ENCODE measurements around the gene SLC6A3. TPM values are rescaled to one million over a fixed set of nuclear protein-coding genes. Genes with fewer than 3 reads are reported as not detected.

SLC6A3 gene
- not detected in 2 replicates for total RNA-seq

DNA sequence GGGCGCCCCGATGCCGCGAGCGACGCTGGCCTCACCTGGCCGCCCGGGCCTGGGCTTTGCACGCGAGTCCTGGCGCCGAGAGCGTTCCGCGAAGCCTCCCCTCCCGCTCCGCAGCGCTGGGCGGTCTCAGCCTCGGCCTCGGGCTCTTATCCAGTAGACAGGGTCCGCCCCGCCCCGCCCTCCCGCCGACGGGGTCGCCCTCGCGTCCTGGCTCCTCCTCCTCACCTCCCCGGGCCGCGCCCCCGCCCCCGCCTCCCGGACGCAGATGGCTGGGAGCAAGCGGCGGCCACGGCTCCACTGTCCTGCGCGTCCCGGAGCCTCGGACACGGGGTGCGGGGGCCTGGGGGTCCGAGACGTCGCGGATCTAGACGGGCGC is at the start of gene SLC6A3:
TSS of gene SLC6A3 (minus strand) at position 128 of the 376 bp plus-strand sequence. CDS start 2,243 bp downstream, outside the sequence.

DNA sequence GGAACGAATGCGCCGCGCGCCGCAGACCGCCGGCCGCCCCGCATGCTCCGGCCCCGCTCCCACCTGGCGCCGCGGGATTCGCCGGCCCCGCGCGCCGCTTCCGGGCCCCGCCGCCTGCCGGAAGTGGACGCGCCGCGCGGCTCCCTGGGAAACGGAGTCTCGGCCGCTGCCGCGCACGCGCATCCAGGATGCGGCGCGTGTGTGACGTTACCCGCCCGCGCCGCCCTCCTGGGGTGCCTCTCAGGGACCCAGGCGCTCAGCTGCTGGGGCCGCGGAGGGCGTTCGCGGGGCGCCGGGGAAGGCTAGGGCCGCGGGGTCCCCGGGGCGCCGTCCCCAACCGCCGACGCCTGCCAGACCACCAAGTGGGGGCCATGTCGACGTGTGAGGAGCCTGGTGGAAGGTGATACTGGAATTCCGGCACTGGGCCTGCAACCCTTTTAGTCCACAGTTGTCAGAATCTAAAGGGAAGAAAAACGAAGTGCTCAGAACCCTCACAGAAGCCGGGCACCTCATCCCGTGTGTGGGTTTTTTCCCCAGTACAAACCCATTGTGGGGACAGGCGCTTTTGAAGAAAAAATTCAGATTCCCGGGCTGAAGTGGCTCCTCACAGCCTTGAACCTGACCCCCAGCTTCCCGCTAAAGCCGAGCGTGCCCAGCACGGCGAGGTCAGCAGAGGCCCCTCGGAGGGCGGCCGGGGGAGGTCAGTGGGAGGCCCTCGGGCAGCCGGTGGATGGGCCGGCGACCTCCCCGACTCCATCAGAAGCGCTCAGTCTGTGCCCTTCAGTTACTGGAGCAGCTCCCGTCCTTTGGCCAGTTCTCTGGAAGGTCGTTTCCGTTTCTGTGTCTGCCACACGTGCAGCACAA is 100.0 kb downstream of the SLC6A3 start, which contains the start of gene CLPTM1L:
TSS of gene CLPTM1L (minus strand) at position 125 of the 864 bp plus-strand sequence. CDS start 258 bp downstream, outside the sequence.

Other genes with a start within 250 kb of the SLC6A3 start
- not detected in 2 replicates for gene SLC6A19, start 243.8 kb downstream of the SLC6A3 start, total RNA-seq
- gene SLC6A18, start 220.1 kb downstream of the SLC6A3 start, total RNA-seq: not detected in 2 replicates
- not detected in 2 replicates for gene TERT, start 150.4 kb downstream of the SLC6A3 start, total RNA-seq
- gene CLPTM1L, start 100.3 kb downstream of the SLC6A3 start, total RNA-seq: 106 and 128 TPM in 2 replicates
- gene LPCAT1, start 78.5 kb upstream of the SLC6A3 start, total RNA-seq: 36.3 and 39.6 TPM in 2 replicates